ENCODE data around the gene ITPR2.
"Not testable (repeated sequence)": the region's sequence is repeated elsewhere in the genome, so short reads cannot be mapped to it uniquely, and the experiment has no call there.

ITPR2 gene

GRCh38 chr12:26319511-26319910 is 513.5 kb downstream of the ITPR2 start:
- no peak for DNase-seq

DNA sequence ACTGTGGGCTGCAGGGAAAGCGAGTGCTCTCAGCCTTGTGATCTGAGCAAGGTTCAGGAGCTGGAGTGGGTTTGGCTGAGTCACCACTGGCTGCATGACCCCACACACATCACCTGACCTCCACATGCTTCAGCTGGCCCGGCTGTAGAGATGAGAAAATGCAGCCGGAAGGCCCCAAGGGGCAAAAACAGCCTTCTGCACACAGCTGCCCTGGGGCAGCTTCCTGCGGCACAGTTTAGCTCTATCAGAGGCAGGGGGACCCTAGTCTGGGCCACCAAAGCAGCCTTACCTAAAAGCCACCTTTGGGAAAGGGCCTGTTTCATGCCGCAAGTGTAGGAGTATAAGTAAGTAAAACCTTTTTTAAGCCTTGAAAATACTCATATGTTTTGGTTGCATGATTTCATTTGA is 514.3 kb downstream of the ITPR2 start:
- DNase-seq = no peak

- no peak for DNase-seq
These were observed 514.9 kb downstream of the ITPR2 start for GRCh38 chr12:26317942-26318575.

DNA sequence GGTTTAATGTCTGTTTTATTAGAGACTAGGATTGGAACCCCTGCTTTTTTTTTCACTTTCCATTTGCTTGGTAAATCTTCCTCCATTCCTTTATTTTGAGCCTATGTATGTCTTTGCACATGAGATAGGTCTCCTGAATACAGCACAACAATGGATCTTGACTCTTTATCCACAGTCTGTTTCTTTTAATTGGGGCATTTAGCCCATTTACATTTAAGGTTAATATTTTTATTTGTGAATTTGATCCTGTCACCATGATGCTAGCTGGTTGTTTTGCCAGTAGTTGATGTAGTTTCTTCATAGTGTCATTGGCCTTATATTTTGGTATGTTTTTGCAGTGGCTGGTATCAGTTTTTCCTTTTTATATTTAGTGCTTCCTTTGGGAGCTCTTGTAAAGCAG is 518.9 kb downstream of the ITPR2 start:
- DNase-seq = not testable (repeated sequence)

GRCh38 chr12:26310489-26310888 is 522.5 kb downstream of the ITPR2 start:
- DNase-seq = not testable (repeated sequence)

DNA sequence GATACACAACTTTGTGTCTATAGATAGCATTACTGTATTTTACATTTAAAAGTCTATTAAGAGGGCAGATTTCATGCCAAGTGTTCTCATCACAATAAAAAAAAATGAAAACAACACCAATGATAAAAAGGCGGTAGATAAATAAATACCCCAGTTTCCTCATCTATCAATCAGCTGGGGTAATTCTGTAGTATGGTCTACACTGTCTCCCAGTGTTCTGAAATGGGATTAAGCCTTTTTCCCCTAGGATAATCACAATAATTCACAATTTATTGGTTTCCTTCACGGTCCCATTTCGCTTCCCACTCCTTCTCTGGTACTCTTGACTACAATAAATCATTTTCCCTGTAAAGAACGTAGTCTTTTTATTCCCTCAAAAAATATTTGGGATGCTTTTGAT is 523.4 kb downstream of the ITPR2 start:
- no peak for DNase-seq

GRCh38 chr12:26304273-26304672 is 528.7 kb downstream of the ITPR2 start:
- no peak for DNase-seq

DNA sequence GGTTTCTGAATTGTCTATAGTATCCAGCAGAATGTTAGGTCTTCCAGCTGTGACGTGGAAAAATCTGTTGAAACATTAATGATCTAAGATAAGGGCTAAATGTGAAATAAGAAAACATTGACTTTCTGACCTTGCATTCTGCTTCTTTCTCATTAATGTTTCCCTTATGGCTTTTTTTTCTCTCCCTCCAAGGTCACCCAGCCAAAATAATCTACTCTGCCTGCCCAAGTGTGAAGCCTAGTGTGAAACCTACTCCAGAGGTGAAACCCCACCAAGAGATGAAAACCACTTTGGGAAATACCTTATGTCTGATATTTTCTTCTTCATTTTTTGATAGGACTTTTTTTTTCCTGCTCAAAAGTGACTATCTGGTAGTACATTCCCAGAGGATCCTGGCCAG is 529.6 kb downstream of the ITPR2 start:
- no peak for DNase-seq

DNA sequence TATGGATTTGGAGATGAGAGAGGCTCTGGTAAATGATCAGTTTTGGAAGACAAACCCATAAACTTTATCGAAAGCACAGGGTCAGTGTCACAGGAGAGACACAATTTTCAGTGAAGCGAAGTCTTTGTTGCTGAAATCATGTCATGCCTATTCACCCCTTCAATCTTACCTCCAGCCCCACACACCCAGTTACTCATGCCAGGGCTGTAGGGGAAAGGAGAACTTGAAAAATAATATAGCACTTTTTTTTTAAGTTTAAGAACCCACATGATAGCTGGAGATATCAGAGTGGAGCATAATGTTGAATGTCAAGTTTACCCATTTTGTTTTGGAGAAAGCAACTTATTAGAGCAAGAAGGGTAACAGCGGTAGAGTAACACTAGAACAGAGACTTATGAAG is 530.2 kb downstream of the ITPR2 start:
- no peak for DNase-seq

DNA sequence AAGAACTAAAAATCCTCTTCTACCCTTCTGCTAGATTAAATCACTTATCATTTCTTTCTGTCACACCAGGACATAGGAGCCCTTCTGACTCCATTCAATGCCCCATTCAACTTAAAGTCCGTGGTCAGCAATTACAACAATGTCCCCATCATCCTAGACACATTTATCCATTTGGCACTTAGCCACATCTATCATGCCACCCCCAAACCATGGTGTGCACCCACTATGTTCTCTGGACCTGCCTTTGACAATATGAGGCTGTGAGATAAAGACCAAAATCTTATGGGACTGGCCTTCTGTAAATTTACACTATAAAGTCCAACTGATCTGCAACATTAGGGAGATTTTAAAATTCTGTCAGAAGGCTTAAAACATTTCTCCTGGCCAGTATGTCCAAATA is 533.2 kb downstream of the ITPR2 start:
- DNase-seq = no peak

DNA sequence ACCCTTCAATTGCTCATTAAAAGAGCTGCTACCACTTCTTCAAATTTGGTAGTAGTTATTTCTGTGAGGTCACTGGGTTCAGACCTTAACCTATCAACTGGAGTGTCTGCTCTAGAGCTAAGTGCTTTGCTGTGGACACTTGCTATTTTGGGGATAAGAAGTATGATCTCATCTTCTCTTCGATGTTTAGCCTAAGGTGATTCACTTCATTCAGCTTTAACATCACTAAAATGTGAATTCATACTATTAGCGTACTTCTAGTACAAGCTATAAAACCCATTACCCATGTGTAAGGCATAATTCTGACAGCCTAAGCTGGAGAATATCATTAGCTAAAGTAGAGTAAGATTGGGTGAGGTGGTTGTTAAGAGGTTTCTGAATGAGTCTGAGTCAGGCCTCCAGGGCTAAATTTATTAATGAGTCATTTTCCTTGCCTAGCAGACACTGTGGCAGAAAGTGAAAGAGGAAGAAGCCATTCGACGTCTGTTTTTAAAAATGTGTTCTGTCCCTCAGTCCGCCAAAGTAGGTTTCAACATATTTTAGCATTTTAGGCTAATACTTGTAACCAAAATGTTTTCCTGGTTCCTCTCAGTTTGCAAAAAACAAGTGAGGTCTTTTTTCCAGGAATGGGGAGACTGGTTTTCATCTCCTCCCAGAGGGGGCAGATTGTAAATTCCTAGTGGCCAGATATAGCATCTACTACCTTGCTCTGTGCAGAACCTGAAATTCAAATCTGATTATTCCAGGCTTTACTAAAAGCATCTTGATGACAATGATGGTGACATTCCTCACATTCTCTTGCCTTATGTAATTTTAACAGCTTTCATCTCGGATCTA is 534.0 kb downstream of the ITPR2 start:
- no peak for DNase-seq

GRCh38 chr12:26297396-26298070 is 535.5 kb downstream of the ITPR2 start:
- no peak for DNase-seq

GRCh38 chr12:26295001-26295400 is 538.0 kb downstream of the ITPR2 start:
- DNase-seq = no peak

DNA sequence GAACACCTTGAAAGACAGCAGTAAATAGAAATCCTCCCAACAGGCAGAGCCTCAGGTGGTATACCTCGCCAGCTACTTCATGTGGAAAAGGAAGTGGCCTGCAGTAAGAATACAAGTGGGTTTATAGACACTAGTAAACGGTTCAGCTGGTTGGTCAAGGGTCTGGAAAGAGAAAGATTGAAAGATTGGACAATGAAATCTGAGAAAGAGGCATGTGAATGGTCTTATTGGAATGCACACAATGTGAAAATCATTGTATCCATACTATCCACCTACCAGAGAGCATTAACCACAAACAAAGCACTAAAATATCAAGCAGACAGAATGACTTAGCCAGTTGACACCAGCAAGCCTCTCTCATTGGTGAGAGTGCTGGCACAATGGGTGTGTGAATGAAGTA is 539.4 kb downstream of the ITPR2 start:
- no peak for DNase-seq

DNA sequence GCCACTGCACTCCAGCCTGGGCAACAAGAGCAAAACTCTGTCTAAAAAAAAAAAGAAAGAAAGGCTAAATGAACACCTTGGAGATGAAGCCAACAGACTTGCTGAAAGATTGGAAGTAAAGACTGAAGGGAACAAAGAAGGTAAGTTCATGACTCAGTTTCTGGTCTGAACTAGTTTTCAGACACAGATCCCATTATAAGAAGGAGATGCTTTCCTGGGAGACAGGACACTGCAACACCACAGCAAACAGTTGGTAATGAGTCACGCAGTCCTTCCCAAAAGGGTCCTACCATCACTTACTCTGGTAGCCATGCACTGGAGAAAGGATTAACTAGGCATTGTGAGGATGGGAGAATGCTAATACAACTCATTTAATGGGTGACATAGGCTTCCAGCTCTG is 540.4 kb downstream of the ITPR2 start:
- DNase-seq = no peak

GRCh38 chr12:26290565-26290964 is 542.4 kb downstream of the ITPR2 start:
- no peak for DNase-seq

DNA sequence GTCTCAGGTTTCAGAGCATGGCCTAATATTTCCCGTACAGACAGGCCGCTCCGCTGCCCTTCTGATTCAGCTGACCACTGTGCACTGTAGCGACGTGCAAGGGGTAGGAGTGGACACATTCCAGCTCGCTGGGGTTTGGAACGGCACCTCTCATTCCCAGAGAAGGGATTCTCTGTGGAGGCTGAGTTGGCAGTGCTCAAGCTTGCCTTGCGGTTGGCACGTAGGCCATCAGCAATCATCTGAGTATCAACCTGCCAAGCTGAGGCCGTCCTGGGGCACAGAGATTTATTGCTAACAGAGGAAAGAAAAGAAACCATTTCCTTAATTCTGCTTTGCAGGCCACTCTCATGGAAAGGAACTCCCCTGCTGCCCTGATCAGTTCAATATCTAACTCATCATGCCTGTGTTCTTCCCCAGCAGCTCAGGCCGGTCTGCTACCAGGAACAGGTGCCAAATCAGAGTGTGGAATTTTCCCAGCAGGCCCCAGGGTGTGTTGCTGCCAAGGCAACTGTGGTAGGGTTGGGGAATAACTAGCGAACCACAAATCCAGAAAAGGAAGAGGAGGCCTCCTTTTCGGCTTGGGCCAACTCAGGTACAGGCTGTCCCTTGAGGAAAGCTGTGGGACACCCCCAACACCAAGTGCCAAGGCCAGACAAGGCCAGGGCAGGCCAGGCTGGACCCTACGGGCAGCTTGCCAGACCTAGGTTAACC is 545.2 kb downstream of the ITPR2 start:
- no peak for DNase-seq
